Measurements from ENCODE around the gene ZBTB17.
"Not testable (repeated sequence)": the region's sequence is repeated elsewhere in the genome, so short reads cannot be mapped to it uniquely, and the experiment has no call there.

The ZBTB17 gene

DNA sequence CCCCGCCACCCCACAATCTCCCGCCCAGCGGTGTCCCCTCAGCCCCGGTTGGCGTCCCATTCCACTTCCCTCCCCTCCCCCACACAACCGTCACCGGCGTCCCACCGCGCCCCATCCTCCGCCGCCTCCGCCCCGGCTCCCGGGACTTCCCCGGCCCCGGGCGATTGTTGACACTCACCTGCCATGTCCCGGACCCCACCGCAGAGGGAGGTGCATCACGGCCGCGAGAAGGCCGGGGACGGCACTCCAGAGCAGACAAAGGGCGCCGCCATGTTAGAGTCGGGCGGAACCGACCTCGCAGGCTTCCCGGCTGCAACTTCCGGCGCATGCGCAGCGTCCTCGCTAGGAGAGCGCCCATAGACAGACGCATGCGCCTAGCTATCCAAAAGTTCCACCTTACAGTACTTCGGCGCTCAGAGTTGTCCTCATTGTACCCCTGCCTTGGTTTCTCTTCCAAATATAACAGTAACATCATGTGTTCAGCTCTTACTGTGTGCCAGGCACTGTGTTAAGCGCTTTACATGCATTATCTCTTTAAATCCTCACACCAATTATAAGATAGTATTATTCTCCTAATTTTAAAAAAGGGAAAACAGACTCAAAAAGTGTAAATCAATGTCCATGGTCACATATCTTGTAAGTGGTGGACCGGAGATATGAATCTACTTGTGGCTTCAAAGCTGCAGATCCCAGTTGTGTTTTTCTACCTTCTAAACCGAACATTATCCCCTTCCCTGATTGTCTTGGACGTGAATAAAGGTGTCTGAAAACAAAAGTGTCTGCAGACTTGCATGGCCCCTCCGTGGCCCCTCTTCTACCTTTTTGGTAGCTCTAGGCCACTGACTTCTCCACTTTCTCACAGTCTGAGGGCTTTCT is at the start of gene ZBTB17:
ZBTB17 (minus strand) TSS at position 297 of the 876 bp plus-strand sequence. CDS start 27,606 bp downstream, outside the sequence.
- DNase-seq = peak; percentile 92

GRCh38 chr1:16023050-16023653 is 47.3 kb upstream of the ZBTB17 start:
- DNase-seq = no peak

- no peak for DNase-seq
Observed at GRCh38 chr1:16022393-16022792, 46.5 kb upstream of the ZBTB17 start.

GRCh38 chr1:16021681-16022080 is 45.8 kb upstream of the ZBTB17 start, which contains the start of gene CLCNKA:
CLCNKA (plus strand) TSS chr1:16022036; CDS start chr1:16022620, 584 bp downstream.
- DNase-seq = no peak

- DNase-seq = not testable (repeated sequence)
Observed at GRCh38 chr1:16020878-16021277, 45.0 kb upstream of the ZBTB17 start.

- no peak for DNase-seq
Observed at GRCh38 chr1:16020325-16020724, 44.4 kb upstream of the ZBTB17 start.

DNA sequence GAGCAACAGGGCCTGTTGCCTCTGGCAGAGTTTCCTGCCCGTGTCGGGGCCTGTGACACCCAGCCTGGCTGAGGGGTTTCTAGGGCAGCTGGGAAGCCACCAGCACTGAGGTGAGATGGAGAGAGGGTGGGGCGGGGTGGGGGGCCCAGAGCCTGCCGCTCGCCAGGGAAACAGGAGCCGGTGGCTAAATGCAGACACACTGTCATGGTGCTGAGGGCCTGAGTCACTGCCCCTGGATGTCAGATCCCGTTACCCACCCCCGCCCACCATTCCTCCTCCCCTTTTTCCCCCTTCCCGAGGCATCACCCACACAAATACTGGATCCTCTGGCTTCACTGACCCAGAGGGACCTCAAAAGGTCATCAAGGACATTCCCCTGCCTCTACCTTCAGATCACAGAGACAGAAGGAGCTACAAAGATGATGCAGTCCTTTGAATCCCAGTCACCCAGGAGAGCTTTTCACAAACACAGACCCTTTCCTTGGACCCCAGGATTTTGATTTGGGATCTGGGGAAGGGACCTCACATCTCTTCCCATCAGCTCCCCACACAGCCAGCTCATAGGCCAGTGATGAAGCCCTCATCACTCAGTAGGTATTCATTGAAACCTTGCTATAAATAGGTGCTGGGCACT is 43.9 kb upstream of the ZBTB17 start:
- no peak for DNase-seq

DNA sequence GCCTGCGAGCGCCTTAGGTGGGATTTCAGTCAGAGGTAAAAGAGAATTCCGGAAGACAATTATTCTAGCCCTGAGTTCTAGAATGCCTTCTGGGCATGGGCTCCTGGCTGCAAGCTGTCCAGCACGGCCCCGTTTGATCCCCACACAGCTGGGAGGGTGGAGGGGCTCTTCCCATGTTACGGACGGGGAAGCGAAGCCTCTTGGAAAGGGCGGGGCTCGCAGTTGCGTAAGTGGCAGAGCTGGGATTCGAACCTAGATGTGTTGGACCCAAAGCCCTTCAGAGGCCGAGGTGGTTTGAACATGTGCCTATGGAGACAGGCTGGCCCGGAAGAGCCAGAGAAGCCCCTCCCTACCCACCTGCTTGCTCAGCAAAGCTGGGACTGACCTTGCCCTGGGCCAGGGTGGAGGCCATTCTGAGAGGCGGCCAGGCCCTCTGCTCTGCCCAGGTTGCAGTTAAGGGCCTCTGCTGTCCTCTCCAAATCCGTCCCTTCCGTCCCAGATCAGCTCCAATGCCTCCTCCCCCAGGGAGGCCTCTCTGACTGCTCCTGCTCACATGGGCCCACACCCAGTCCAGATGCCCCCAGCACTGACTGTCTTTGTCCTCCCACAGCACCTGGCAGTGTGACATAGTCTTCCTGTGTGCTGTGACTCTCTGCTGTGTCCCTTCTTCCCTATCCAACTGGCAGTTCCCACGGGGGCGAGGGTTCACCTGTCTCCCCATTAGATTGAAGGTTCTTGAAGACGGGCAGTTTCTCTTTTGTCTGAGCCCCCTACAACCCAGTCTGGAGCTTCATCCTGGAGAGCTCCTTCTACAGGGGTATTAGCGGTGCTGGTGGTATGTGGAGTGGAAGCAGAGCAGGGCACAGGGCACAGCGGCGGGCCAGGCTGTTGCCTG is 43.1 kb upstream of the ZBTB17 start:
- no peak for DNase-seq

GRCh38 chr1:16018308-16018707 is 42.4 kb upstream of the ZBTB17 start:
- no peak for DNase-seq

- no peak for DNase-seq
Observed at GRCh38 chr1:16017461-16018303, 41.8 kb upstream of the ZBTB17 start, which contains the start of gene HSPB7. HSPB7 (minus strand) TSS chr1:16018043; CDS start chr1:16017963, 80 bp downstream.

DNA sequence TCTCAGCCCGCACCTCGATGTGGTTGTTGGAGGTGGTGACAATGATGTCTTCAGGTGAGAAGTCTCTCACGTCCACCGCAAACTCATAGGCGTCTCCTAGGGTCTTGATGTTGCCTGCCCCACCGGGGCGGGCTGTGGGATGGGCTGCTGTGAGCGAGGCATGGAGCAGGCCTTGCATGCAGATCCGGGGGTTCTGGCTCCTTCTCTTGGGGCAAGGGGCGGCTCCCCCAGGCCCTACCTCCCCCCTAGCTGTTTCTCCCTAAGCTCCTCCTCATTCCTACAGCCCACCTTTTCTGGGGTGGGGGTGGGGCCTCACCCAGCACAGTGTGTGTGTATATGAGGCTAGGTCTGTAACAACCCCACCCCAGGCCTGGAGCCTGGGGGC is 41.2 kb upstream of the ZBTB17 start:
- no peak for DNase-seq

- DNase-seq = no peak
Observed at GRCh38 chr1:16015960-16016901, 40.3 kb upstream of the ZBTB17 start.

DNA sequence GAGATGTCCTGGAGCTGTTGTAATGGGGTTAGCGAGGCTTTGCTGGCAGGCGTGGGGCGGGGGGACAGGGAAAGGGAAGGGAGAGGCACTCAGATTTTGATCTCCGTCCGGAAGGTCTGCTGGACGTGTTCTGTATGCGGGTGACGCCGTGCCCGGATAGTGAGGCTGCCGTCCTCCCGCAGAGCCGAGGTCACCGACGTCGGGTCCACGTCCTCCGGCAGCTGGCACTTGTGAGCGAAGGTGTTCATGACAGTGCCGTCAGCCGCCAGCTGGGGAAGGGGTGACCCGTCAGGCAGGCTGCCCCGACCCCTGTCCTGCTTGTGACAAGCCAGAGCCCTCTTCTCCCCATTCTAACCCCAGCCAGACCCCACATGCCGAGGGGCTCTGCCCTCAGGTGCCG is 39.6 kb upstream of the ZBTB17 start:
- DNase-seq = no peak

DNA sequence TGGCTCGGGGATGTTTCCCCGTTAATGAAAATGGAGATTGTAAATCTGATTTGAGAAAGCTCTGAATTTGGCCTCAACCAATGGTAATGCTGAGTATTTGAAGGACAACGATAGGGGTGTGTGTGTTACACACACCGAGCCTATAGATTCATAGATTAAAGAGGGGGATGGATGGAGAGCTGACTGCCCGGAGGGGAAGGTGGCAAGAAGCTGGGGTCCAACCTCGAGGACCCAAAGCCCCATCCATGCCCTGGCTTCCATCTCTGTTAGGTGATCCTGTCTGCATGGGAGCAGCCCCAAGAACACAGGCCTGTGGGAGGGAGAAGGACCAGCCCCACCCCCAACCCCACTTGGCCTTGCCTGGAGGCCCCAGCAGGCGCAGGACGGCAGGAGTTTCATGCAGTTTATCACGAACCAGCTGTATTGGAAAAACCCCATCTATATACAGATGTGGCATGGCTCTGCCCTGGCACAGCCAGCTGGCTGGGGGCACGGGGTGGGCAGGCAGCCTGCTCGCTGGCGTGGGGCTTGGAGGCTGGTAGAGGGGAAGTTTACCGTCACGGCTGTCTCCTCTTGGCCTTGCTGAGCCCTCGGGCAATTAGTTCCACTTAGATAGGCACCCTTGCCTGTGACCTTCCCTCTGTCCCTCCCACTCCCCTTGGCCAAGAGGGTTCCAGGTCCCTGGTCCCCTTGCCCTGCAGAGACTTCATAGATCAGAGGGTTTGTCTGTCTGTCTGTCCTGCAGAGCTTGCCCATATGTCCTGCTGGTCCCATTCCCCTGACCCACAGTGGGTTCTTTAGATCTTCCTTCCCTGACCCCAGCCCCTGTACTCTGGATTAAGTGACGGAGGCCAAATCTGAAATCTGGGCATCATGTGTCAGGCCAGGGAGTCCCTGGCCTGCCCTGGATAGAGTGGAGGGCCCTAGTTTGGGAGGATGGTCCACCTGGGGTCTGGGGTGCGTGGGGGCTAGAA is 38.9 kb upstream of the ZBTB17 start:
- no peak for DNase-seq

DNA sequence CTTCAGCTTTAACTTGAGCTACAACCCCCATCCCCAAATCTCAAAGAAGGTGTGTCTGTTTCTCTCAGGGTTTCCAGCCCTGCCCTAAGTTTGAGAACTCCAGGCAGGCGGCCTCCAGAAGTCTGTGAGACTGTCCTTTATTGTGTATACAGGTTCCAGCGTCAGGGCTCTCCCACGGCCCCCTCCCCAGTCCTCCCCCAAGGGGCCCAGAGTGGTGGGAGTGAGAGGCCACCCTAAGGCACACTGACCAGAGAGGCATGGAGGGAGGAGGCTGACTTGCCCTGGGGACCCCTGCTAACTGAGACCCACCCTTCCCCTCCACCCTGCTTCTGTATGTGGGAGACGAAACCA is 38.0 kb upstream of the ZBTB17 start:
- no peak for DNase-seq

DNA sequence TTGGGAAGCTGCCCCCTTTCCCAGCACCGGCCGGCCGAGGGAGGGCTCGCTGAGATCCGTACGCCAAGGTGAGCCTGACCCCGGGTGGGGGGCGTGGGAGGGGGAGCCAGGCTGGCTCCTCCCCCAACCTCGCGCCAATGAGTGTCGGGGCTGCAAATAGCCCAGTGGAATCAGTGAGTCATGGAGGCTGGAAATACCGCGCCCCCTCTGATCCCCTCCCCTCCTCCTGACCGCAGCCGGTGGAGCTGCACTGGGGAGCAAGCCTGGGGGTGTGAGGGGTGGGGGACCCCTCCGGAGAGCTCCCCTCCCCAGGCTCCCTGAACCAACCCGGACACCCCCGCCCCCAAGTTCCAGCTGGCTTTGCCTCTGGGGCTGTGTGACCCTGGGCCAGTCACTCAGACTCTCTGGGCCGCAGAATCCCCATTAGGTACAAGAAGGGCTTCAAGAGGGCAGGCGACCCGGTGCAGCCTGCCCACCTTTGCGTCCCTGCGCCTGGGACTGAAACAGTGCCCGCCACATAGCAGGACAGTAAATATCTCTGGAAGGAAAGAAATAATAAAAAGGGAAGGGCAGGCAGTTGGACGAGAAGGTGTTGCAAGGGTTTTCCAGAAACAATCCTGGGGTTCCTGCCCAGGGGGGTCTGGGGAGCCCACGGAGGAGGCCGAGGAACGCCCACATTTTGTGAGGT is 37.5 kb upstream of the ZBTB17 start:
- DNase-seq = no peak

- no peak for DNase-seq
Observed at GRCh38 chr1:16012590-16013219, 36.8 kb upstream of the ZBTB17 start.

DNA sequence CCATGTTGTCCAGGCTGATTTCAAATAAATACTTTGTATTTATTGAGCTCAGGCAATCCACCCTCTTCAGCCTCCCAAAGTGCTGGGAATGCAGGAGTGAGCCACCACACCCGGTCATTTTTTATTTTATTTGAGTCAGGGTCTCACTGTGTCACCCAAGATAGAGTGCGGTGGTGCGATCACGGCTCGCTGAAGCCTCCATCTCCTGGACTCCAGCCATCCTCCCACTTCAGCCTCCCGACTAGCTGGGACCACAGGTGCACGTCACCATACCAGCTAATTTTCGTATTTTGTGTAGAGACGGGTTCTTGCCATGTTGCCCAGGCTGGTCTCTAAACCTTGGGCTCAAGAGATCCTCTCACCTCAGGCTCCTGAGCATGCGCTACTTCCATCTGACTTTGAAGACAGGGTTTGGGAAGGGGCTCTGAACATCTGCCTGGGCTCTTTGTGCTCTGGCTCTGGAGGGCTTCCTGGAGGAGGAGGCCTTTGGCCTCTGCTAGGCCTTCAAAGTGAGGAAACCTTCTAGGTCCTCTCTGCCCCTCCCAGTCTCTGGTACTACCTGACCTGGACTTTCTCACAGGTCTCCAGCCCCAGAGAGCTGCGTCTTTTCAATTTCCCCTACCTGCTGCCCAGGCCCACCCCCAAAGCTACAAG is 36.2 kb upstream of the ZBTB17 start:
- no peak for DNase-seq
